Measurements from ENCODE around the gene AGBL4. TPM values are rescaled to one million over a fixed set of nuclear protein-coding genes. Genes with fewer than 3 reads are reported as not detected.

AGBL4 gene
- total RNA-seq, 1 donor from 2014 or later: 0.45 TPM

DNA sequence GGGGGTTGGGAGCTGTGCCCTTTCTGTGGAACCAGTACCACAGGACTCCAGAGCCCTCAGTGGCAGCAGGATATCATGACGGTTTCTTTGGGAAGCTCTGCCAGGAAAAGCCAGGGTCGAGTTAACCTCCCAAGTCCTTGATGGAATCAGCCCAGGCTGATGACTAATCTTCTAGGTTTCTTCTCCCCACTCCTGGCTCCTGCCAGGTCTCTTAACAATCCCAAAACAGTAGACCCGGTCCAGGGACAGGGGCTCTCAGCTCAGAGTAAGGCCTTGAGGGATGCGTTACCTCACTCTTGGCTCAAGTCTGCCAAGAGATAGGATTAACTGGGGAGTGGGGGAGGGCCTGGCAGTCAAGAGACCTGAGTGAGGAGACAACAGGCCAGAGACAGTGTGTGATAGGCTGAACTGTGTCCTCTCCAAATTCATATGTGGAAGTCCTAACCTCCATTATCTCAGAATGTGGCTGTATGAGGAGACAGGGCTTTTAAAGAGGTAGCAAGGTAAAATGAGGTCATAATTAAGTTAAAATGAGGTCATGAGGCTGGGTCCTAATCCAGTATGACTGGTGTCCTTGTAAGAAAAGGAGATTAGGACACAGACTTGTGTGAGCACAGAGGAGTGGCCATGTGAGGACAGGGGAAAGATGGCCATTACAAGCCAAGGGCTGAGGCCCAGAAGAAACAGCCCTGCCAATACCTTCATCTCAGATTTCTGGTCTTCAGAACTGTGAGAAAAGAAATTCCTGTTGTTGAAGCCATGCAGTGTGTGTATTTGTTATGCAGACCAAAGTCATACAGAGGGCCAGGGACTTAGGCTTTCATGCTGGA lies 1342.1 kb downstream of the AGBL4 start:
- peak; percentile 59 for DNase-seq (ENCODE audit: low read depth)

DNA sequence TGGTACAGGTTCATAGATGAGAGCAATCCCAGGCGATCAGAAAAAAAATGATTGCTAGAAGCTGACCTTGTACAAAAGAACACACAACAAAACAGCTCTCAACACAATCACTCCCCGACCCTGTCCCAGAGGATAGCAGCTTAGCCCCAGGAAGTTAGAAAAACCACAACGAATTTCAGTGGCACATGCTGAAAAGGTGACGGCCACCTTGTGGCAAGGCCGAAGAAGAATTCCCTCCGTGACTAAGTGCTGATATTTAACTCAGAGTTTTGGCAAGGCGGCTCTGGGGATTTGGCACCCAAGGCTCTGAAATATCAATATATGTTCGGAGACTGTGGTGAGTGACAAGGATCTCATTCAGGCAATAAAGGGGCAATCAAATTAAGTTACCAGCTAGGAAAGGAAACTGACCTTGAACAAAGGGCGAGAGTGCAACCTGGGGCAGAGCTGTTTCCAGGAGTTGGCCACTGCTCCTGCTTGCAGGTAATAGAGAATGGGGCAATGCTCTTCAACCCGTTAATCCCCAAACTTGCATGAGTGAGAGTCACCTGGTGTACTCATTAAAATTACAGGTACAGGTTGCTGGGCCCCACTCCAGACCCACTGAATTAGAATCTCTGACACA lies 1343.2 kb downstream of the AGBL4 start:
- no peak for DNase-seq (ENCODE audit: low read depth)

DNA sequence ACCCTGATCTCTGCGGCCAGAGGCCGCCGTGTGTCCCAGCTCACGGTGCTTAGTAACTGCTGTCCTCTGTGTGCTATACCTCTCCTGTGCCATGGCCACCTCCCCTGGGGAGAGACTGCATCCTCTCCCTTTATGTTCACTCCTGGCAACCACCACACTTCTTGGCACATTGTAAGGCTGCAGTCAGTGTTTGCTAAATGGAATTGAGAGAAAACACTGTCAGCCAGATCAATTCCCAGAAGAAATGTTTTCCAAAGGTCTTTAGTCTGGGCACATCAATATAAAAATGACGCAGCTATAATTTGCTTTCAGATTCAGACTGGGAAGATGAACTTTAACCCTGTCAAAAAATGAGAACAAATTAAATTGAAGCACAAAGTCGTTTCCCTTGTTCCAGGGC lies 1343.9 kb downstream of the AGBL4 start:
- no peak for DNase-seq (ENCODE audit: low read depth)

DNA sequence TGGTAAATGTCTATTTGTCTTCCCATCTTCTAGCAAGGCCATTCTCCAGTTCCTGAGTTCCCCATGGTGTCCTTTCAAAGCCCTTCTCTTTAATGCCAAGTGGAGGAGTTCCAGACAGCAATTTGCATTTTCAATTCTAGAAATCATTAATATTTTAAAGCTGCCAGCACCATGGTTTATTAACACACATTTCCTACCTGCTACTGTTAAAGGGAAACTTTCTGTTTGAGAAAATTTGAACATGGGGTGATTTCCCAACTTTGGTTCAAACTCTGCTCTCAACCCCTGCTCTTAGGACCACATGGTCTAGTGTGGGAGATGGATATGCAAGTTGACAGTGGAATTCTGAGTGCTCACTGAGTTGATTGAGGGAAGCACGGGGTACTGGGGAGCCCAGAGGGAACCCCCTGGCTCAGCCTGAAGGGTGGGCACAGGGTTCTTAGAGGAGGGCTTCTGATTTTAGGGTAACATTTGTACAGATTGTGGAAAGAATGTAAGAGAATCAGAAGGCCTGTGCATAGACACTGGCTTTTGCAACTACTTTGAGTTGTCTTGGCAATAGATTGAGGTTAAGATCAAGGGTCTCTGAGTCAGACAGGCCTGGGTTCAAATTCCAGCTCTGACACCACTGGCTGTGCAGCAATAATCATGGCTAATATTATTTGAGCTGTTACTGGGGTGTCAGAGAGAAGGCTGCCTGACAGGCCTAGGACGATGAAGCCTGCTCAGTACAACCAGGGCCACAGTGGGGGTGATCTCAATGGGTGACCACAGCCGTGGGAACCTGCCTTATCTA lies 1344.8 kb downstream of the AGBL4 start:
- peak; percentile 59 for DNase-seq (ENCODE audit: low read depth)

DNA sequence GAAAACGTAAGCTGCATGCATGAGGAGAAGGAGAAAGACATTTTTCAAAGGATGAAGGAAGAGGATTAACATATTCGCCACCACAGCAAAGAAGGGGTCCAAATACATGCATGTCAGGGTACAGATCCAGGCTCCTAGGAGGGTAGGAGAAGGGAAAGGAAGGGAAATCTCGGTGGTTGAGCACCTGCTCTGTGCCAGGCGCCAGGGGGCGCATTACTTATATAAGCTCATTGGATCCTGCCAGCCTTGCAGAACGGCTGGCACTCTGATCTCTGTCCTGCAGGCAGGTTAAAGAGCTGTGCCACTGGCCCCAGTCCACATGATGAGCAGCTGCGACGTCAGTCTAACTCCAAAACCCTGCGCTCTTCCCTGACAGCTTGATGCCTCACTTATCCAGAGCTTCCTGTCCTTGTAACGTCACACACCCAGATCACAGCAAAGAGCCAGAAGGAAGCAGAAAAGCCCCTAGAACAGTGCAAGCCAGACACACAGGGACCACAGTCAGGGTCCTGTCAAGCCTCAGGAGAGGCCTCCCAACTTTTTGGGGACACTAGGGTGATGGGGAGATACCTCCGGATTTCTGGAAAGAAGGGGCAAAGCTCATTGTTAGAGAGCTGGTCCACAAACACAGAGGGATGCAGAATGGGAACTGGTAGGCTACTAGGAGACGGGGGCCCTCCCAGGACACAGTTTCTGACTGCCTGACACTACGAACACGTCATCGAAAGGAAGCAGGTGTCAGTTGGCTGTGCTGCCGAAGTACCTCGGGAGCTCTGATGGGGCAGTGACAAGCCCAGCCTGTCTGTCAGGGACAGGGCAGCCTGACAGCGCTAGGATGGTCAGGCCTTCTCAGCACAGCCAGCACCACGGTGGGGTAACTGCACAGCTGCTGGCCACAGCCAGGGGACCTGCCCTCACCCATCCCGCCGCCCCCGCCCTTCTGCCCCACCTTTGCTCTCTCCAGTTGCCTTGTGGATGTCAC lies 1346.2 kb downstream of the AGBL4 start:
- DNase-seq (ENCODE audit: low read depth): peak; percentile 61

DNA sequence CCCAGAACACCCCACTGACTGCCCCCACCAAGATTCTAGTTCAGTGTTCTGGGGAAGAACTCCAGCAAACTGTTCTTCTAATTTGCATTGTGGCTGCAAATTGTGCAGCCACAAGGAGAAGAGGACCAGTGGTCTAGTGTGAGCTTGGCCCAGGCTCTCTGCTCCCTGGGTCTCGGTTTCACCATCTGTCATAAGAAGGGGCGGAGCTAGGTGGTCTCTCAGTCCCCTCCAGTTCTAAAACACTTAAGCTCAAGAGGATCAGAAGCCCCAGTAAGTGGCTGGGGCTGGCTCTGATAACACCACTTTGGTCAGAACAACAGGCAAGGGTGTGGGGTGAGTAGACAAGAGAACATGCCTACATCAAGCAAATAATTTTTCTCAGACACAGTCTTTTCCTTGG lies 1346.9 kb downstream of the AGBL4 start:
- DNase-seq (ENCODE audit: low read depth): no peak

DNA sequence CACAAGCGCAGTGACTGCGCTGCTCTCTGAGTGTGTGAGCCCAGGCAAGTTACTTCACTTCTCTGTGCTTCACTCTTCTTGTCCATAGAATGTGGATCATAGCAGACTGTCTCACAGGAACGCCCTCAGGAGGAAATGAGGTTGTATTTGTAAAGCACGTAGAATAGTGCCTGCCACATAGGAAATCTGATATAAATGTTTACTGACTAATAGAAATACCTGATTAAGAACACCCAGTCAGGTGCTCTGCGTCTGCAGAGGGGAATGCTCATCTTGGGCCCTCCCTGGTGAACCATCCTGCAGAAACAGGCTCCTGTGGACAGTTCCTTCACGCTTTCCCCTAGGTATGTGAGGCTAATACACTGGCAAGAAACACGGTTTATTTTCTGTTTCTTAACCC lies 1347.4 kb downstream of the AGBL4 start:
- DNase-seq (ENCODE audit: low read depth): no peak

DNA sequence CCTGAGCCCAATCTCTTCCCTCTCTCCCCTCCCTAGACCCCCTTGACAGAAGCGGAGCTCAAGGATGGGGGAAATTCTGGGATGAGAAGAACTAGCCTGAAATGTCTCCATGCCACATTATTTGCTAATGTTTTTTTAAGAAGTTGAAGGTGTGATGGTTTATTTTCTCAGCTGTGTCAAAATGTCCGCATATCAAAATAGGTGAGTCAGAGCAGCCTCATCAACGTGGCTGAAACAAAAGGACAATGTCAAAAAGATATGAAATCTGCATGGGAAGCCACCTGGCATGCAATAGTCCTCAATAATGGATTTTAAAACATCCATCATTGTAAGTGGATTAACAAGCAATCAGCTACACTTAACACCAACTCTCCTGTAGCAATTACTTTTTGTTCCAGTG lies 1348.5 kb downstream of the AGBL4 start:
- no peak for DNase-seq (ENCODE audit: low read depth)

DNA sequence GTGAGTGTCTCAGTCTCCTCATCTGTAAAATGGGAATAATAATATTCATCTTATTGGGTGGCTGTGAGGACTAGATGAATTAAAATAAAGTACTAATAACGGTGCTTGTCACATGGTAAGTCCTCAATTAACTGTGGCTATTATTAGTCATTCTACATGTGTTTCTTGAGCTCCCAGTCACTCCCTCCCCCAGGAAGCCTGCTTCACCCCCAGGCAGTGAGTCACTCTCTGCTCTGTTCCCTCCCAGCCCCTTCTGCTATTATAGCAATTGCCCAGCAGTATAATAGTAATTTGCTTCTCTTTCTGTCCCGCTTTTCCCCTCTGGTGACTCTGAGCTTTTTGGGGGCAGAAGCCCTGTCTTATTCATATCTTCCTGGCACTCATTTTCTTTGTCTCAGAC lies 1349.1 kb downstream of the AGBL4 start:
- DNase-seq (ENCODE audit: low read depth): peak; percentile 94

DNA sequence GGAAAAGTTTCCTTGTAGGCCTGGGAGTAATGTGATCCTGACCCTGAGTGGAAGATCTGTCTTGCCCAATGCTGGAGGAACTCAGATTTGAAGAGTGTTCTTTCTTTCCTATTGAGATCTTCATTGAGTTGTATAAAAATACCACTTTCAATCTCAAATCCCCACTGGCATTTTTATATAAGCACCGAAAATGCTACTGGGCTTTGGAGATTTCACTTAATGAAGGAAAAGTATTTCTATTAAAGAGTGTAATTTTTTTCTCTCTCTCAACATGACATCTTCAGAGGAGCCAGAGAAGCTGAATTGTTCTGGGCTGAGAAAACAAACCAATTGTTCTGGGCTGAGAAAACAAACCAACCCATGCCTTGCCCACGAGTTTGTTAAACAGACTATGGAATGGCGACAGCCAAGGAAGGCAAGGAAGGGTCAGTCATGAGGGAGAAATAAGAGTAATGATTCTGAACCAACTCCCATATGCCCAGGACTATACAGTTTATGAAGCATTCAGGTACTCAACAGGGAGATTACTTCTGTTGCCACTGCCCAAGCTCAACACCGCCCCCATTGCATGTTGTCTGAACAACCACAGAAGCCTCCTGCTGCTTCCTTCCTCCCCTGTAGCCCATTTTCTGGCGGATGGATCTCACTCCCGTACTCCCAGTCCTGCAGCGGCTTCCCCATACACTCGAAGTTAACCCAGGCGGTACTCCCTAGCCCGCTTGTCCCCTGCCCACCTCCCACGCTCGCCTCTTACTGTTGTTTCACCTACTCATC lies 1350.2 kb downstream of the AGBL4 start:
- DNase-seq (ENCODE audit: low read depth): no peak

DNA sequence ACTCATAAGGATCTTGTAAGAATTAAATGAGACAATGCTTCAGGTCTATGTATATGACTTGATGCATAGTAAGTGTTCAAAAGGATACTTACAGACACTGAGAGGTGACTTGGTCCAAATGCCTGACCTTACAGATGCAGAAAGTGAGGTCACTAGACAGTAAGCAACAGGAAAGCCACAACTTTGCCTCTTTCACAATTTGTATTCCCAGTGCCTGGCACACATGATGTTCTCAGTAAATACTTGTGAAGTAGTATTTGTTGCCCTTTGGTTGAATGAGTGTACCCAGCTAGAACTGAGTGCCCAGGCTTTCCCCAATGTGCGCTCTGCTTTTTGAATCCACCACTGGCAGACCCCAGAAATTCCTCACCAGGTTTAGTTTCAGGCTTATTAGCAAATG lies 1352.2 kb downstream of the AGBL4 start:
- peak; percentile 76 for DNase-seq (ENCODE audit: low read depth)

DNA sequence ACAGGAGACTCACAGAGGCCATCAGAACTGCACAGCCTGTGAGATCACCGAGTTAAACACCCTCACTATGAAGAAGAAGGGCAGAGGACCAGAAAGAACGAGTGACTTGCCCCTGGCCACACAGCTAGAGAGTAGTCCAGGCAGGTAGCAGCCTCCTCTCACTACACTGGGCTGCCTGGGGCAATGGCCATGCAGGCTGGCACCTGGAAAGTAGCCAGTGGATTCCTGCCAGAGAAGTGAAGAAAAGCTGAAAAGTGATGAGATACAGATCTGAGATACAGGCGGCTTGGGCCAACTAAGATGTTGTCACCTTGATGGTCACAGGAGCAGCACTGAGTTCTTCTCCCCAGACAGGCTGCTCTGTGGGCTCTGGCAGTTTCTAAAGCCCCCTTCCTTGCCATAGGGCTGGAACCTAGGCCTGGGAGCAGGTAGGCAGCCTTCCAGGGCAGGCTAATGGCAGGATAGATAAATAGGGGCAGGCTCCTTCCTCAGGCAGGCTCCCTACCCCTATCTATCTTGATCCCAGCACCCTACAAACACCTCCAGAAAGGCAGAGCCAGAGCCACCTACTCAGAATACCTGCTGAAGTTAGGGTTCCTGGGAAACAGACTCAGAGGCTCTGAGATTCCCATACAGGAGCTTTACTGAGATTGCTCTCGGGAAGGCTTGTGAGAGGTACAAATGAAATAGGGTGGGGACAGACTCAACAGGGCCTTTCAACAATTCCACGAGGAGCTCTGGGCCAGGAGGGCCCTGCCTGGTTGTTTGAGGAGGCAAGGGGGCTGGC lies 1353.3 kb downstream of the AGBL4 start:
- no peak for DNase-seq (ENCODE audit: low read depth)

DNA sequence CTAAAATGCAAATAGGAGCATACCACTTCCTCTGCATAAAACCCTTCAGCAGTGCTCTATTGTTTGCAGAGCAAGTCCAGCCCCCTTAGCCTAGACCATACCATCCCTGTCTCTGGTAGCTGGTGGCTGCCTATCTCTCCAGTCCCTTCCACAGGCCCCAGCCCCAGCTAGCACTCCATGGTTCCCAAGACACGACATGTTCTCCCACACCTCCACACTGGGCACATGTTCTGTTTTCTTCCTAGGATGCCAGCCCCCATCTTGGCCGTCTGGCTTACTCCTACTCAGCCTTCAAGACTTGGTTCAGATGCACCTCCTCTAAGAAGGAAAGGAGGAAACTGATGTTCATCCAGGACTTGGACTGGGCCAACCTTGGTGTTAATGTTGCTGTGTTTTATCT lies 1355.4 kb downstream of the AGBL4 start:
- no peak for DNase-seq (ENCODE audit: low read depth)

DNA sequence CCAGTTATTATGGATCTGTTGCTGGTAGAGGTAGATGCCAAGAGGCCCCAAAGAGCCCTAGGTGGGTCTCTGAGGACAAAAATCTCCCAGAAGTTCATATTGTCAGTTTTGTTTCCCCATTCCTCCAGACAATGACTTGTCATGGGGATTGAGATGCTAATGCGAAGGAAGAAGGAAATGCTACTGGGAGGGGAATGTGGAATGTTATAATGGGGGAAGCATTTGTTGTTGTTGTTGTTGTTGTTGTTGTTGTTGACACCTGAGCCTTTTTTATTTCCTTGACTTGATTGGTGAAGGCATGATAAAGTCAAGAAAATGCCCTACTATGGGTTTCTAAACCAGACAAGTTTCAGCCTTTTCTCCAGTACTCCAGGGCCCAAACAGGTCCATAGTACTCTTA lies 1356.0 kb downstream of the AGBL4 start:
- no peak for DNase-seq (ENCODE audit: low read depth)

DNA sequence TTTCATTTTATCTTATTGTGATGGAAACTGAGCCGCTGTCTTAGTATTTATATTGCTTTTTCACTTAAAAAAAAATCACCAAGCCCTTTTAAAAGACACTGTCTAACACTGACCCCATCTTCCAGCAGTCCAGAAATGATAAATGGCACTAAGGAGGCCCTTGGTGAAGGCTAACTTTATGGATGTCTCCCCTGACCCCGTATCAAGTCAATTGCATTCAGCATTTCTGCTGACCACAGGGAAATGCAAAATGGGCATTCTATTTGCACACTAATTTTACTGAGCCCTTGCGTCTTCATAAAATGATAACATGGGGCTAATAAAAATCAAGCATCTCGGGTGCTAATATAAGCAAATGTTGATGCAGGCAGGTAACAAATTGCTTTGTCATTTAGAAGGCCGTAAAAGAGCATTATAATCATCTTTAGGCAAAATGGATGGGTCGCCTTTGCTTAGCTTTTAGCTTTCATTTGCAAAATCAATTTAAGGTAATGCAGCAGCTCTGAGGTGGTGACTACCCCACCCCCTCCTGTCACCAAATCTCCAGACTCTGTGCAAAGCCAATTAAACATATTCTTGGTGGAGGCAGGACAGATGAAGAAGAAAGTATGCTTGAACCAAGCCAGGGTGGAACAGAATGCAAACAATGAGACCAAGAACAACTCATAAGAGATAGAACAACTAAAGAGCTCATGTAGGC lies 1357.9 kb downstream of the AGBL4 start:
- no peak for DNase-seq (ENCODE audit: low read depth)

DNA sequence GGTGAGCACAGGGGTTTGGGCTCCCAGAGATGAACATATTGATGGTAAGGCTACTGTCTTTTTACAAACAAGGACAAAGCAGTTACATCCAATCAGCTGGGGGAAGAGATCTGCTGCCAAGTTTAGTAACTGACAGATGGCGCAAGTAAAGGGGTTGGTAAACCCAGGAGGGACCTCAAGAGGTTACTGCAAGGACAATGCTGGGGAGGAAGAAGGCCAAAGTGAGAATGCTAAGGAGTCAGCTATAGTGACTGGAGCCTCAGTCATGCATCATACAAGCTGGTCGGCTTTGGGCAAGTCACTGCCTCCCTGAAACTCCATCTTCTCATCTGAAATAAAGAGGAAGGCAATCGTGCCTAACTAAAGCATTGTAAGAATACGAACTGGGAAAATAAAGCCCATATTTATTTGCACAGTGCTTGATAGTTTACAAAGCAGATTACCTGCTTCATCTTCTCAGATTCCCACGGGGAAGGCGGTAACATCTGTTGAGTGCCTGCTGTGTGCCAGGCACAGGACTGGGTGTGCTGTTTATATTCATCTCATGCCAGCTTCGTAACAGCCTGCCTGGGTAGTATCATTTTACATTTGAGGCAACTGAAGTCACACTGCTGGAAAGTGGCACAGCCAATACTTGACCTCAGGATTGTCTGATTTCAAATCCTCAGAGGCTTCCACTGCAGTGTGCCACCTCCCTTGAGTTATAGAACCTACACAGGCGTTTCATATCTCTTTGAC lies 1361.9 kb downstream of the AGBL4 start:
- DNase-seq (ENCODE audit: low read depth): no peak

DNA sequence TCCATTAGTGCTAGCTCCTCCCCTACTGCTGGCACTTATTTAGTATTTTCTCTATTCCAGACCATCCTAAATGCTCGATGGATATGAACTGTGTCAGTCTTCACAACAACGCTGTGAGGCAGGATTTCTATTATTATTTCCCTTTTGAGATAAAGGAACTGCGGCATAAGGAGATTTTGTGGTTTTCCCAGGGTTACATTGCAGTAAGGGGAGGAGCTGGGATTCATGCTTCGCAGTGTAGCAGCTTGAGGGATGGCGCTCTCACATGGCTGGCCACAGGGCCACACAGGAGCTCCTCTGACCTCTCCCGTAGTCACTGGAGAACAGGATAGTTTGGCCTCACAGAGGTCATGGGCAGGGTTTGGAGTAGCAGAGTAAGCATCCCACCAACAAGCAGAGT lies 1364.0 kb downstream of the AGBL4 start:
- DNase-seq (ENCODE audit: low read depth): no peak

DNA sequence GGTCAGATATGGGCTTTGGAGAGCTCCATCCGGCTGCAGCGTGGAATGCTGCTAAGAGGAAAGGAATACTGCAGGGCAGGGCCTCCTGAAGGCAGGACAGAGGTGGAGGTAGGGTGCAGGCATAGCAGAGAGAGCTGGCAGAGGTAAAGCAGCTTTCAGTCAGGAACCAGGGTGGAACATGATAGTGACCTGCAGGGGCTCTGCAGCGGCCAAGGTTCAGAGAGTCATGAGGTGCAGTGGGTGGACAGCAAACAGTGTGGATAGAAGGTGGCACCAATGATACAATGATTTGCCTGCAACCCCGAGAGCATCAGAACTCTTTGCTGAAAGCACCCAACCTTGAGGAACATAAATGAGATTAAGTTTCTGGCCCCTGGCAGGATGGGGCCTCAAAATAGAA lies 1366.3 kb downstream of the AGBL4 start:
- DNase-seq (ENCODE audit: low read depth): no peak
